Panc1 (cell line): ENCODE measurements around the gene PHLPP1. TPM values are rescaled to one million over a fixed set of nuclear protein-coding genes. Genes with fewer than 3 reads are reported as not detected.

Experiments used
- ATAC-seq: fragments of 200-7000 bp; cut with Tn5 transposase; 2 replicates; pipeline ENCODE4 v1.9.1; 2020; ENCODE audit warnings: mild to moderate bottlenecking, moderate library complexity
- BruUV-seq: library from RNA; stranded (reverse); fragments of 400-500 nt; replicated peaks from 2 replicates; lab custom pipeline; 2021; lab: Mats Ljungman, UMichigan
- CTCF ChIA-PET: fragments of 300-600 bp; sonication (Branson Sonifier 250); formaldehyde crosslinking; loops from one replicate; lab custom pipeline; 2022; ENCODE audit warnings: antibody characterized with exemption; lab: Charles Lee
- POLR2A ChIA-PET: fragments of 300-600 bp; sonication (Branson Sonifier 250); formaldehyde crosslinking; loops from one replicate; lab custom pipeline; 2022; ENCODE audit warnings: antibody characterized with exemption; lab: Charles Lee
- DNase-seq: peaks from one replicate; pipeline ENCODE4 v3.0.0-alpha.2; 2010; ENCODE audit warnings: low read depth, low spot score
- H3K27ac ChIP-seq: 2 replicates; pipeline ENCODE4 v1.5.1; 2011; ENCODE audit warnings: mild to moderate bottlenecking, low read length, inconsistent platforms
- H3K27me3 ChIP-seq: fragments of 200-500 bp; sonication (Bioruptor generic); 2 replicates; pipeline ENCODE4 v1.6.0; 2014; ENCODE audit warnings: low read length, inconsistent platforms; ENCODE audit not compliant: control insufficient read depth, insufficient read depth
- H3K36me3 ChIP-seq: fragments of 200-500 bp; sonication (Bioruptor generic); 2 replicates; pipeline ENCODE4 v1.5.1; 2014; ENCODE audit warnings: inconsistent platforms, mild to moderate bottlenecking, low read length, moderate library complexity; ENCODE audit not compliant: control insufficient read depth, insufficient read depth
- H3K4me1 ChIP-seq: 2 replicates; pipeline ENCODE4 v1.5.1; 2011; ENCODE audit warnings: inconsistent platforms, mild to moderate bottlenecking, low read length, moderate library complexity; ENCODE audit not compliant: control insufficient read depth, insufficient read depth
- H3K4me3 ChIP-seq, 2 experiments: 2 replicates each; pipeline ENCODE4 v1.5.1; 2011 to 2012; ENCODE audit warnings: low read depth in 2 of 2, low read length in 2 of 2, mild to moderate bottlenecking in 2 of 2, inconsistent platforms in 1 of 2, moderate library complexity in 1 of 2
- H3K9me3 ChIP-seq: fragments of 200-500 bp; sonication (Bioruptor generic); 2 replicates; pipeline ENCODE4 v1.5.1; 2014; ENCODE audit warnings: low read depth, mild to moderate bottlenecking, inconsistent platforms, low read length, moderate library complexity; ENCODE audit not compliant: control insufficient read depth, insufficient read depth
- CTCF ChIP-seq: fragments of 450-650 bp; IDR thresholded peaks from 2 replicates; pipeline ENCODE4 v1.5.1; 2017; ENCODE audit warnings: mild to moderate bottlenecking
- POLR2AphosphoS5 ChIP-seq: IDR thresholded peaks from 2 replicates; pipeline ENCODE4 v1.6.1; 2012; ENCODE audit warnings: mild to moderate bottlenecking, low read depth, low read length, moderate library complexity
- REST ChIP-seq, 2 experiments: IDR thresholded peaks; 2 replicates each; pipeline ENCODE4 v1.6.1; 2011 to 2012; ENCODE audit warnings: low read depth in 2 of 2, control low read depth in 1 of 2, low read length in 1 of 2, mild to moderate bottlenecking in 1 of 2, moderate library complexity in 1 of 2; ENCODE audit not compliant: insufficient read depth in 1 of 2
- SIN3A ChIP-seq: IDR thresholded peaks from 2 replicates; pipeline ENCODE4 v1.6.1; 2012; ENCODE audit warnings: low read depth, mild to moderate bottlenecking, low read length, moderate library complexity, borderline replicate concordance; ENCODE audit not compliant: insufficient read depth
- TCF7L2 ChIP-seq: IDR thresholded peaks from 2 replicates; pipeline ENCODE4 v1.6.1; 2011; ENCODE audit warnings: mild to moderate bottlenecking, low read depth, low read length, inconsistent platforms
- in situ Hi-C: cut with HindIII; loops from 2 replicates; pipeline ENCODE4 v1.10.0; 2016; ENCODE audit warnings: low sequenced_read_pairs, low pct_unique_long_range_greater_than_20kb
- intact Hi-C: fragments of 100-400 bp; cut with micrococcal nuclease; formaldehyde crosslinking; loops from one replicate; pipeline ENCODE4 v1.10.0; 2022; ENCODE audit not compliant: unreplicated experiment
- total RNA-seq: library from RNA; stranded (reverse); gene quantifications from one replicate; pipeline ENCODE4 v1.2.1, GENCODE V29; 2021; ENCODE audit not compliant: unreplicated experiment

Gene PHLPP1
- total RNA-seq, 1 experiment from 2014 or later, result 6.3 TPM

- ChIA-PET POLR2A (no interaction called here), CTCF (no interaction called here)
- DNase-seq (no peak), ATAC-seq (no peak)
- Histone ChIP-seq H3K4me1 (no peaks in the 10 kb centered on the region), H3K27ac (no peak overlapping the region), H3K4me3 (no peak overlapping the region), H3K36me3 (no peaks in the 10 kb centered on the region), H3K27me3 (no peaks in the 10 kb centered on the region), H3K9me3 (no peaks in the 10 kb centered on the region)
- in situ Hi-C loops, result no loop called here
- no TSS peak for BruUV-seq
- intact Hi-C loops, result no loop called here
- TF ChIP-seq REST (IDR thresholded peaks at IDR 0.05; ENCODE audit: insufficient read depth in 1 of 2, low read depth in 2 of 2, low read length in 1 of 2), result no peak
- no peak for TF ChIP-seq TCF7L2
- no peak for TF ChIP-seq CTCF
- TF ChIP-seq POLR2AphosphoS5, result no peak
- no peak for TF ChIP-seq SIN3A
Measured at GRCh38 chr18:62833494-62833893, 118.2 kb downstream of the PHLPP1 start.

- no TSS peak for BruUV-seq
- DNase-seq, result no peak
- ChIA-PET CTCF (no interaction called here), POLR2A (no interaction called here)
- Histone ChIP-seq H3K27me3 (no peaks in the 10 kb centered on the region), H3K27ac (no peak overlapping the region), H3K4me3 (no peak overlapping the region), H3K36me3 (no peaks in the 10 kb centered on the region), H3K4me1 (no peaks in the 10 kb centered on the region), H3K9me3 (no peaks in the 10 kb centered on the region)
- intact Hi-C loops, result no loop called here
- TF ChIP-seq REST (IDR thresholded peaks at IDR 0.05; ENCODE audit: insufficient read depth in 1 of 2, low read depth in 2 of 2, low read length in 1 of 2), result no peak
- no peak for TF ChIP-seq TCF7L2
- no peak for TF ChIP-seq CTCF
- TF ChIP-seq SIN3A, result no peak
- TF ChIP-seq POLR2AphosphoS5, result no peak
- no peak for ATAC-seq
- in situ Hi-C loops, result no loop called here
Measured at GRCh38 chr18:62834715-62835114, 119.4 kb downstream of the PHLPP1 start.
